Kidney epithelial cell (primary cell): ENCODE results near the gene NOL11. TPM values are rescaled to one million over a fixed set of nuclear protein-coding genes. Genes with fewer than 3 reads are reported as not detected.
A peak's percentile ranks its signal among the peaks of the same experiment; 100 is the strongest.

ENCODE experiments used
- DNase-seq: peaks from one replicate; pipeline ENCODE4 v3.0.0-alpha.2; 2010; ENCODE audit warnings: low read depth
- H3K27me3 ChIP-seq: 2 replicates; pipeline ENCODE4 v1.6.0; 2011; ENCODE audit warnings: low read length; ENCODE audit not compliant: control insufficient read depth, insufficient read depth
- H3K36me3 ChIP-seq: 2 replicates; pipeline ENCODE4 v1.5.1; 2011; ENCODE audit warnings: low read length; ENCODE audit not compliant: control insufficient read depth, insufficient read depth
- H3K4me3 ChIP-seq: 2 replicates; pipeline ENCODE4 v1.5.1; 2011; ENCODE audit warnings: low read depth, mild to moderate bottlenecking, control low read depth, low read length
- CTCF ChIP-seq: IDR thresholded peaks from 2 replicates; pipeline ENCODE4 v1.5.1; 2011; ENCODE audit warnings: mild to moderate bottlenecking, moderate library complexity, low read length, control low read depth, inconsistent platforms; ENCODE audit not compliant: insufficient read depth, poor library complexity, severe bottlenecking
- total RNA-seq: library from RNA; depleted of rRNA; stranded (reverse); fragments of >200 nt; gene quantifications from 2 replicates; pipeline ENCODE4 v1.2.3, GENCODE V29; 2015

The NOL11 gene
- total RNA-seq, 1 donor from 2014 or later = 35.8 TPM

GRCh38 chr17:67770539-67770938 is 52.8 kb downstream of the NOL11 start:
- no peak for TF ChIP-seq CTCF

GRCh38 chr17:67772679-67773078 is 54.9 kb downstream of the NOL11 start:
- H3K27me3 ChIP-seq = no peaks in the 10 kb centered on the region
- no peaks in the 10 kb centered on the region for H3K36me3 ChIP-seq
- no peak for TF ChIP-seq CTCF
- no peak for DNase-seq
- no peak overlapping the region for H3K4me3 ChIP-seq

More at GRCh38 chr17:67770539-67770938, 52.8 kb downstream of the NOL11 start:
- Histone ChIP-seq H3K27me3 (no peaks in the 10 kb centered on the region), H3K36me3 (no peaks in the 10 kb centered on the region), H3K4me3 (no peak overlapping the region)
- DNase-seq = no peak

GRCh38 chr17:67773246-67773645 is 55.5 kb downstream of the NOL11 start:
- no peaks in the 10 kb centered on the region for H3K27me3 ChIP-seq
- DNase-seq = no peak
- TF ChIP-seq CTCF = no peak

GRCh38 chr17:67779098-67779672 is 61.4 kb downstream of the NOL11 start:
- no peaks in the 10 kb centered on the region for H3K27me3 ChIP-seq
- no peaks in the 10 kb centered on the region for H3K36me3 ChIP-seq
- H3K4me3 ChIP-seq = no peak overlapping the region
- TF ChIP-seq CTCF = peak; percentile 64
- no peak for DNase-seq

More at GRCh38 chr17:67773246-67773645, 55.5 kb downstream of the NOL11 start:
- Histone ChIP-seq H3K4me3 (no peak overlapping the region), H3K36me3 (no peaks in the 10 kb centered on the region)

- DNase-seq = no peak
- no peak overlapping the region for H3K4me3 ChIP-seq
- TF ChIP-seq CTCF = no peak
- no peaks in the 10 kb centered on the region for H3K27me3 ChIP-seq
- H3K36me3 ChIP-seq = no peaks in the 10 kb centered on the region
These were observed 66.8 kb downstream of the NOL11 start for GRCh38 chr17:67784364-67785121.

GRCh38 chr17:67785122-67785477 is 67.4 kb downstream of the NOL11 start:
- TF ChIP-seq CTCF = no peak
- DNase-seq = no peak
- no peak overlapping the region for H3K4me3 ChIP-seq
- H3K36me3 ChIP-seq = no peaks in the 10 kb centered on the region
- no peaks in the 10 kb centered on the region for H3K27me3 ChIP-seq
